Activated CD8-positive, alpha-beta T cell treated with anti-CD3 and anti-CD28 coated beads for 36 hours (primary cell): ENCODE results near the gene FZD2. TPM values are rescaled to one million over a fixed set of nuclear protein-coding genes. Genes with fewer than 3 reads are reported as not detected.
"Not testable (repeated sequence)": the region's sequence is repeated elsewhere in the genome, so short reads cannot be mapped to it uniquely, and the experiment has no call there.

Source experiments
- ATAC-seq: fragments of 200-7000 bp; cut with Tn5 transposase; one replicate; pipeline ENCODE4 v1.10.0; 2021; ENCODE audit warnings: mild to moderate bottlenecking, moderate library complexity
- CTCF ChIA-PET: fragments of 350-600 bp; sonication (Branson Sonifier 250); formaldehyde crosslinking; loops from one replicate; lab custom pipeline; 2021; ENCODE audit warnings: antibody characterized with exemption; lab: Charles Lee
- POLR2A ChIA-PET: fragments of 350-600 bp; sonication (Branson Sonifier 250); formaldehyde crosslinking; loops from one replicate; lab custom pipeline; 2021; ENCODE audit warnings: antibody characterized with exemption; lab: Charles Lee
- DNase-seq: peaks from one replicate; pipeline ENCODE4 v3.0.0-alpha.2; 2020
- H3K27ac Mint-ChIP-seq: one replicate; pipeline ENCODE4 v1.8.0; 2021; ENCODE audit warnings: mild to moderate bottlenecking, mixed read lengths
- H3K27me3 Mint-ChIP-seq: one replicate; pipeline ENCODE4 v1.8.0; 2021; ENCODE audit warnings: mixed read lengths
- H3K36me3 Mint-ChIP-seq: one replicate; pipeline ENCODE4 v1.8.0; 2021; ENCODE audit warnings: low read depth, mixed read lengths
- H3K4me1 Mint-ChIP-seq: one replicate; pipeline ENCODE4 v1.8.0; 2021; ENCODE audit warnings: low read depth, mixed read lengths
- H3K4me3 Mint-ChIP-seq: one replicate; pipeline ENCODE4 v1.8.0; 2021; ENCODE audit warnings: mild to moderate bottlenecking, moderate library complexity, mixed read lengths
- H3K9me3 Mint-ChIP-seq: one replicate; pipeline ENCODE4 v1.8.0; 2021; ENCODE audit warnings: mixed read lengths
- intact Hi-C: fragments of 100-400 bp; cut with micrococcal nuclease; formaldehyde crosslinking; loops from one replicate; pipeline ENCODE4 v1.10.0; 2022
- total RNA-seq, 2 experiments: library from RNA; stranded (reverse); gene quantifications; one replicate each; pipeline ENCODE4 v1.2.3, GENCODE V29; 2021
- TF ChIP-seq, protein P1 (sequence below): fragments of 200-600 bp; IDR thresholded peaks from one replicate; pipeline ENCODE4 v1.8.0; 2022; ENCODE audit warnings: antibody characterized with exemption, mild to moderate bottlenecking

FZD2 gene
- total RNA-seq, 2 experiments from 2014 or later: 0.16 to 0.22 TPM

DNA sequence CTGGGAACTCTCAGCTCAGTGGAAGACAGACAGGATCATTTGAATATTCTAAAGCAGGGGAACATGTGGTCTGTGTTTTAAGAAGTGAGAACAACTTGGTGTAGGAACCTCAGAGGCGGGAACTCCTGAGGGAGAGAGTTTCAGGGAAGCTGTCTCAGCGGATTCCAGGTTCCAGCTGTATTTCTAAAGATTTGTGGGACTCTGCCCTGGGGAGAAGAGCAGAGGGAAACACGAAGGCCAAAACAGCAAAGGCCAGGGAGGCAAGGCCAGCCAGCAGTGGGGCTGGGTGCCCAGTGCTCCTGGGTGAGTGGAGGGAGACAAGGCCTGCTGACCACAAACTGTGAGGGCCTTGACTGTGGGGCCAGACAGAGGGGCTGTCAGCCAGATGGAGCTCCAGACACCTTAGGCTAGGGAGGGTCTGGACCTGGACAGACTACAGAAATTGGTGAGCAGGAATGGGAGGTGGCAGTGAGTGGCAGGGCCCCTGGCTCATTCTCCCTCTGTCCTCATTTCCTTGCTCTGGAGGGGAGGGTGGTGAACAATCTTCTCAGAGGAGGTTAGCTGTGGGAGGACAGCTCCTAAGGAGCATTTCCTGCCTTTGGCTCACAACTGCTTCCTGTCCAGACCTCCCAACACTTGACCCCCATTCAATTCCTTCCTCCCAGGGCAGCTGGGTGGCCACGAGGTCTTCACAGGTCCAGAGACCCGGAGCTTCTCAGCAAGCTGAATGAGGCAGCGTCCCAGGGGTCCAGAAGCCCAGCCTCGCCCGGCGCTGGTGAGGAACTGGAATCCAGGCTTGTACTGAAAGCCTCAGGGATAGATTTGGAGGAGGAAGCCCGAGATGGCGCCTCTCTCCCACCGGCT lies 21.0 kb upstream of the FZD2 start:
- no peaks in the 10 kb centered on the region for H3K9me3 Mint-ChIP-seq
- ChIA-PET CTCF (interaction anchor here (0.9 to 2.3 kb wide), 3 partner anchors 13 to 101 kb away, joined by 3 to 12 read pairs (median 3); no protein-coding TSS in a partner anchor), POLR2A (no interaction called here)
- no peak for DNase-seq
- H3K27me3 Mint-ChIP-seq: peaks cover 8% of the 10 kb centered on the region
- intact Hi-C loops: loop anchor here (10.0 kb wide), 1 partner anchor 138 kb away; no protein-coding TSS in a partner anchor
- no peak overlapping the region for H3K4me3 Mint-ChIP-seq
- no peaks in the 10 kb centered on the region for H3K36me3 Mint-ChIP-seq
- H3K27ac Mint-ChIP-seq: no peak overlapping the region
- H3K4me1 Mint-ChIP-seq: peaks cover 8% of the 10 kb centered on the region
- ATAC-seq: no peak
- TF ChIP-seq, protein P1, sequence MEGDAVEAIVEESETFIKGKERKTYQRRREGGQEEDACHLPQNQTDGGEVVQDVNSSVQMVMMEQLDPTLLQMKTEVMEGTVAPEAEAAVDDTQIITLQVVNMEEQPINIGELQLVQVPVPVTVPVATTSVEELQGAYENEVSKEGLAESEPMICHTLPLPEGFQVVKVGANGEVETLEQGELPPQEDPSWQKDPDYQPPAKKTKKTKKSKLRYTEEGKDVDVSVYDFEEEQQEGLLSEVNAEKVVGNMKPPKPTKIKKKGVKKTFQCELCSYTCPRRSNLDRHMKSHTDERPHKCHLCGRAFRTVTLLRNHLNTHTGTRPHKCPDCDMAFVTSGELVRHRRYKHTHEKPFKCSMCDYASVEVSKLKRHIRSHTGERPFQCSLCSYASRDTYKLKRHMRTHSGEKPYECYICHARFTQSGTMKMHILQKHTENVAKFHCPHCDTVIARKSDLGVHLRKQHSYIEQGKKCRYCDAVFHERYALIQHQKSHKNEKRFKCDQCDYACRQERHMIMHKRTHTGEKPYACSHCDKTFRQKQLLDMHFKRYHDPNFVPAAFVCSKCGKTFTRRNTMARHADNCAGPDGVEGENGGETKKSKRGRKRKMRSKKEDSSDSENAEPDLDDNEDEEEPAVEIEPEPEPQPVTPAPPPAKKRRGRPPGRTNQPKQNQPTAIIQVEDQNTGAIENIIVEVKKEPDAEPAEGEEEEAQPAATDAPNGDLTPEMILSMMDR: no peak

DNA sequence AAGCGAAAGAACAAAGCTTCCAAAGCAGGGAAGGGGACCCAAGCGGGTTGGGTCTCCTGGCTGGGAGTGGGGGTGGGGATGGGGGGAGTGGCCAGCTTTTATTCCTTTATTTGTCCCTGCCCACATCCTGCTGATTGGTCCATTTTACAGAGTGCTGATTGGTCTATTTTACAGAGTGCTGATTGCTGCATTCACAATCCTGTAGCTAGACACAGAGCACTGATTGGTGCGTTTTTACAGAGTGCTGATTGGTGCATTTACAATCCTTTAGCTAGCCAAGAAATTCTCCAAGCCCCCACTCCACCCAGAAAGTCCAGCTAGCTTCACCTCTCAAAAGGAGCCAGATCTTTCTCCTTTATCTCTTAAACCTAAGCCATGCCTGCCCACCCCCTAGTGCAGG lies 19.4 kb upstream of the FZD2 start:
- intact Hi-C loops: loop anchor here (10.0 kb wide), 1 partner anchor 137 kb away; no protein-coding TSS in a partner anchor
- H3K36me3 Mint-ChIP-seq, ATAC-seq, H3K9me3 Mint-ChIP-seq, H3K27ac Mint-ChIP-seq, H3K4me1 Mint-ChIP-seq, DNase-seq, CTCF ChIA-PET, H3K4me3 Mint-ChIP-seq, POLR2A ChIA-PET: not testable (repeated sequence)
- H3K27me3 Mint-ChIP-seq: peaks cover 11% of the 10 kb centered on the region

DNA sequence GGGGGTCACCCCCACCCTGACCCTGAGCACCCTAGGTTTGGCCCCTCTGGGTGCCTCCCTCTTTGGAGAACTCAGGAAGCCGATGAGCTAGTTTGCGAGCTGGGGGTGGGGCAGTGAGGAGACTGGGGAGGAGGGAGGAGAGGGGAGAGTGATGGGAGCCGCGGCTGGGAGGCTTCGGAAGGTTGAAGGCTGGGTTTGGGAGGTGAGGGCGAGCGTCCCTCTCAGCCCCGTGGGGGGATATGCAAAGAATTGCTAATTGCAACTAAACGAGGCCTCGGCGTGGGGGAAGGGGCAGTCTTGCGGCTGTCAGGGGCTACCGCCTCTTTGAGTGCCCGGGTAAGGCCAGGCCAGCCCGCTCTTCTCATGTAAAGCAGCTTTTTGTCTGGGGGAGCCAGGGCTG lies 17.6 kb upstream of the FZD2 start:
- Mint-ChIP-seq H3K9me3 (no peaks in the 10 kb centered on the region), H3K4me3 (no peak overlapping the region), H3K4me1 (no peaks in the 10 kb centered on the region), H3K27ac (no peak overlapping the region), H3K36me3 (no peaks in the 10 kb centered on the region), H3K27me3 (peaks cover 16% of the 10 kb centered on the region)
- TF ChIP-seq, protein P1: no peak
- ChIA-PET CTCF (no interaction called here), POLR2A (no interaction called here)
- ATAC-seq (no peak), DNase-seq (no peak)
- intact Hi-C loops: loop anchor here (10.0 kb wide), 1 partner anchor 135 kb away; no protein-coding TSS in a partner anchor

DNA sequence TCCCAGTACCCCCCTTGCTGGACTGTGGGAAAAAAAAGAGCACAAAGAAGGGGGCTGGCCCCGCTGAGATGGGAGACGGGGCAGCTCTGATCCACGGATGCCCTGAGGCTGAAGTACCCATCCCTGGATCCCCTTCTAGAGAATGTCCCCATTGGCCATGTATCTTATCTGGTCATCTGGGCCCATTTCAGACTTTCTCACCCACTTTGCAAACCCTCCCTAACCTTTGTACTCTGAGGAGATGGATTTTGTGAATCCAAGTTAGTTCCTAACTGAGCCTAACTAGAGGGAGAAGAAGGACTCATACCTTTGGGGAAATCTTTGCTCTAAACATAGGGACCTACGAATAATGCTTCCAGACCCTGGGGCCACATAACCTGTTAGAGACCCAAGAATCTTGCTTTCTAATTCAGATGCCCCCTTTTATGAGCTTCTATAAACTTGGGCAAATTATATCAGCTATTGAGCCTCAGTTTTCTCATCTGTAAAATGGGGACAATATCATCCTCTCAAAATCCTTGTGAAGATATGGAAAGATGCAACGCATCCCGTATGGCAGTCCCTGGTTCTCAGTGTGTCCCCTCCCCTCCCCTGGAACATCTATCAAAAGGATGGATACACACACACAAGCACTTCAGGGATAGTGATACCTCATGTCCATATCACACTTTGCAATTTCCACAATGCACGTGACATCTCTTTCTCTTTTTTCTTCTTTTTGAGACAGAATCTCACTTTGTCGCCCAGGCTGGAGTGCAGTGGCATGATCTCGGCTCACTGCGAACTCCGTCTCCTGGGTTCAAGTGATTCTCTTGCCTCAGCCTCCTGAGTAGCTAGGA lies 16.8 kb upstream of the FZD2 start:
- no peaks in the 10 kb centered on the region for H3K4me1 Mint-ChIP-seq
- no peak overlapping the region for H3K4me3 Mint-ChIP-seq
- H3K9me3 Mint-ChIP-seq: no peaks in the 10 kb centered on the region
- H3K27me3 Mint-ChIP-seq: peaks cover 20% of the 10 kb centered on the region
- H3K36me3 Mint-ChIP-seq: no peaks in the 10 kb centered on the region
- TF ChIP-seq, protein P1: no peak
- ChIA-PET CTCF (interaction anchor here (1.3 kb wide), 1 partner anchor 9 kb away, joined by 3 read pairs; no protein-coding TSS in a partner anchor), POLR2A (no interaction called here)
- ATAC-seq (no peak), DNase-seq (no peak)
- intact Hi-C loops: no loop called here
- H3K27ac Mint-ChIP-seq: no peak overlapping the region

DNA sequence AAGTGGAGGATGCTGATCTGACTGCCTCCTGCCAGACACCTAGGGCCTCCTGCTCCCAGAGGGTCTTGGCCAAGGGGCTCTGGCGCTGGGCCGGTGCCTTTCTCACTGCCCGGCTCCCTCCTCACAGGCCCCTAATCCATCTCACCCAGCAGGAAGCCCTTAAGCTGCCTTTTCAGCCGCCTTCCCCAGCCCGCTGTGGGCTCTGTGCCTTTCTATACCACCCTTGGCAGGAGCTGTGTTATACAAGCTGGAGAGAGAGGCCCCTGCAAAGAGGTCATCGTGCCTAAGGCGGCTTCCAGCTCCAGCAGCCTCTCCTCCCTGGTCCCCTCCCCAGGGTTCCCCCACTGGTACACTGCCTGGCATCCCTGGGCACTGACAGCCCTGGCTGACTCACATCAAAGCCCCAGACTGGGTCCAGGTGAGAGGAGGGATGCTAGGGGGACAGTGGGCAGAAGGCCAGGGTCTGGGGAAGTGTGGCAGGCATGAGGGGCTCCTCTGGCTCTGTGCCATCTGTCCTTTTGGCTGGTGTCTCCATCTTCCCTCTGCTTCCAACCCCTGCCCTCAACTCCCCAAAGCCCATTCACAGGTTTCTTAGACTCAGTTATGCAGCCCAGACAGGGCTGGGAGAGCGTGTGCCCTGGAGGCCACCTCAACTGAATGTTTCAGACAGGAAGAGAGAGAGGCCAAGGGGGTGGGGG lies 15.3 kb upstream of the FZD2 start:
- Mint-ChIP-seq H3K4me1 (peaks cover 4% of the 10 kb centered on the region), H3K36me3 (no peaks in the 10 kb centered on the region), H3K4me3 (no peak overlapping the region), H3K27me3 (peaks cover 24% of the 10 kb centered on the region), H3K27ac (no peak overlapping the region), H3K9me3 (no peaks in the 10 kb centered on the region)
- TF ChIP-seq, protein P1: no peak
- DNase-seq: no peak
- POLR2A ChIA-PET: no interaction called here
- CTCF ChIA-PET: interaction anchor here (1.3 kb wide), 1 partner anchor 10 kb away, joined by 3 read pairs; no protein-coding TSS in a partner anchor
- ATAC-seq: no peak
- intact Hi-C loops: no loop called here
